Measurements from ENCODE around the gene MISP. TPM values are rescaled to one million over a fixed set of nuclear protein-coding genes. Genes with fewer than 3 reads are reported as not detected.

The MISP gene
- total and polyA plus RNA-seq, 2 experiments from 2014 or later = 0.27 to 0.28 TPM

DNA sequence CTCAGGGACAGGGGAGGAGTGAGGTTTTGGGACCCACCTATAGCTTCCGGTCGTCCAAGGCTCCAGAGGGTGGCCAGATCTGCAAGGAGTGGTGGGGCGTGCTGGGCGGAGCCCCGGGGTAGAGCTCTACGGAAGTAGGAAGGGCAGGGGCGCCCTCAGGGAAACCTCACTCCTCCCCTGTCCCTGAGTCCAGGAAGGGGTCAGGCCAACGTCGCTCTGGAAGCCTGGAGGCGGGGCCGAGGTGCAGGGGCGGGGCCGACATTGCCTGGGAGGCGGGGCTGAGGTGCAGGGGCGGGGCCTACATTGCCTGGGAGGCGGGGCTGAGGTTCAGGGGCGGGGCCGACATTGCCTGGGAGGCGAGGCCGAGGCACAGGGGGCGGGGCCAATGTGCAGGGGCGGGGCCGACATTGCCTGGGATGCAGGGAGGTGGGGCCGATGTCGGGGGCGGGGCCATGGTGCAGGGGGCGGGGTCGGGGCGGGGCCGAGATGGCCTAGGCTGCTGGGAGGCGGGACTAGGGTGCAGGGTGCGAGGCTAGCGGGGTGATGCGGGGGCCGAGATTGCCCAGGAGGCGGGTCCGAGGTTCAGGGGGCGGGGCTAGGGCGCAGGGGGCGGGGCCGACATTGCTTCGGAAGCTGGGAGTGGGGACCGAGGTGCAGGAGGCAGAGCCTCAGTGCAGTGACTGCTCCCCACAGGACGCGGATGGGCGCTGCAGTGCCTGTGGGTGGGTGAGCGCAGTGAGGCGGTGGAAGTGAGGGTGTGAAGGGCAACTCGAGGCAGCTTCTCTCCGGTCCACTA is 47.1 kb upstream of the MISP start:
- Histone ChIP-seq H3K4me3 (peak overlapping the region; percentile 52), H3K4me2 (peak overlapping the region; percentile 83), H3K27ac (ENCODE audit: low read depth) (no peak overlapping the region), H3K79me2 (replicated peaks; ENCODE audit: insufficient read depth) (no peaks in the 10 kb centered on the region), H3K36me3 (ENCODE audit: insufficient read depth) (no peaks in the 10 kb centered on the region), H3K9me2 (ENCODE audit: insufficient read depth) (no peaks in the 10 kb centered on the region), H2AFZ (peak overlapping the region; percentile 76), H3F3A (replicated peaks; ENCODE audit: low read depth) (0 out of 2 replicates have a peak, but pooled peaks cover 6% of the 10 kb centered on the region), H3K27me3 (ENCODE audit: insufficient read depth) (no peaks in the 10 kb centered on the region), H4K20me1 (replicated peaks; ENCODE audit: insufficient read depth) (no peaks in the 10 kb centered on the region), H3K4me1 (ENCODE audit: insufficient read depth) (no peaks in the 10 kb centered on the region; the same call in 1 of the 2 replicates)
- ATAC-seq = peak; percentile 95
- peaks cover 4% of the 10 kb centered on the region; the same call in 1 of the 3 replicates for H3K36me3 Mint-ChIP-seq (ENCODE audit: low read depth)
- peaks cover 6% of the 10 kb centered on the region; the same call in 2 of the 3 replicates for H3K4me1 Mint-ChIP-seq
- H3K9me3 Mint-ChIP-seq = peaks cover 12% of the 10 kb centered on the region; the same call in 2 of the 3 replicates
- peaks cover 12% of the 10 kb centered on the region for H3K27me3 Mint-ChIP-seq (ENCODE audit: insufficient read depth, low read depth, poor library complexity)
- H3K4me3 Mint-ChIP-seq = peak overlapping the region; percentile 62
- H3K27ac Mint-ChIP-seq = peak overlapping the region; percentile 89; the same call in 1 of the 2 replicates
- peak; percentile 96 for DNase-seq (ENCODE audit: low spot score)
- TF ChIP-seq, protein P1, sequence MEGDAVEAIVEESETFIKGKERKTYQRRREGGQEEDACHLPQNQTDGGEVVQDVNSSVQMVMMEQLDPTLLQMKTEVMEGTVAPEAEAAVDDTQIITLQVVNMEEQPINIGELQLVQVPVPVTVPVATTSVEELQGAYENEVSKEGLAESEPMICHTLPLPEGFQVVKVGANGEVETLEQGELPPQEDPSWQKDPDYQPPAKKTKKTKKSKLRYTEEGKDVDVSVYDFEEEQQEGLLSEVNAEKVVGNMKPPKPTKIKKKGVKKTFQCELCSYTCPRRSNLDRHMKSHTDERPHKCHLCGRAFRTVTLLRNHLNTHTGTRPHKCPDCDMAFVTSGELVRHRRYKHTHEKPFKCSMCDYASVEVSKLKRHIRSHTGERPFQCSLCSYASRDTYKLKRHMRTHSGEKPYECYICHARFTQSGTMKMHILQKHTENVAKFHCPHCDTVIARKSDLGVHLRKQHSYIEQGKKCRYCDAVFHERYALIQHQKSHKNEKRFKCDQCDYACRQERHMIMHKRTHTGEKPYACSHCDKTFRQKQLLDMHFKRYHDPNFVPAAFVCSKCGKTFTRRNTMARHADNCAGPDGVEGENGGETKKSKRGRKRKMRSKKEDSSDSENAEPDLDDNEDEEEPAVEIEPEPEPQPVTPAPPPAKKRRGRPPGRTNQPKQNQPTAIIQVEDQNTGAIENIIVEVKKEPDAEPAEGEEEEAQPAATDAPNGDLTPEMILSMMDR (conservative IDR thresholded peaks at IDR 0.05; ENCODE audit: low read depth in 2 of 2) = peak in 1 of 2 experiments; percentile 9; a peak in 1 of 4 replicates
- no peak for TF ChIP-seq CREB1 (CRISPR knock-in tag; IDR thresholded peaks at IDR 0.05; ENCODE audit: low read depth)
- peak; percentile 21 for TF ChIP-seq STAT1 (IDR thresholded peaks at IDR 0.05; ENCODE audit: unreplicated experiment)
- no peak for TF ChIP-seq JUNB (IDR thresholded peaks at IDR 0.05; ENCODE audit: unreplicated experiment)
- TF ChIP-seq, protein P2, sequence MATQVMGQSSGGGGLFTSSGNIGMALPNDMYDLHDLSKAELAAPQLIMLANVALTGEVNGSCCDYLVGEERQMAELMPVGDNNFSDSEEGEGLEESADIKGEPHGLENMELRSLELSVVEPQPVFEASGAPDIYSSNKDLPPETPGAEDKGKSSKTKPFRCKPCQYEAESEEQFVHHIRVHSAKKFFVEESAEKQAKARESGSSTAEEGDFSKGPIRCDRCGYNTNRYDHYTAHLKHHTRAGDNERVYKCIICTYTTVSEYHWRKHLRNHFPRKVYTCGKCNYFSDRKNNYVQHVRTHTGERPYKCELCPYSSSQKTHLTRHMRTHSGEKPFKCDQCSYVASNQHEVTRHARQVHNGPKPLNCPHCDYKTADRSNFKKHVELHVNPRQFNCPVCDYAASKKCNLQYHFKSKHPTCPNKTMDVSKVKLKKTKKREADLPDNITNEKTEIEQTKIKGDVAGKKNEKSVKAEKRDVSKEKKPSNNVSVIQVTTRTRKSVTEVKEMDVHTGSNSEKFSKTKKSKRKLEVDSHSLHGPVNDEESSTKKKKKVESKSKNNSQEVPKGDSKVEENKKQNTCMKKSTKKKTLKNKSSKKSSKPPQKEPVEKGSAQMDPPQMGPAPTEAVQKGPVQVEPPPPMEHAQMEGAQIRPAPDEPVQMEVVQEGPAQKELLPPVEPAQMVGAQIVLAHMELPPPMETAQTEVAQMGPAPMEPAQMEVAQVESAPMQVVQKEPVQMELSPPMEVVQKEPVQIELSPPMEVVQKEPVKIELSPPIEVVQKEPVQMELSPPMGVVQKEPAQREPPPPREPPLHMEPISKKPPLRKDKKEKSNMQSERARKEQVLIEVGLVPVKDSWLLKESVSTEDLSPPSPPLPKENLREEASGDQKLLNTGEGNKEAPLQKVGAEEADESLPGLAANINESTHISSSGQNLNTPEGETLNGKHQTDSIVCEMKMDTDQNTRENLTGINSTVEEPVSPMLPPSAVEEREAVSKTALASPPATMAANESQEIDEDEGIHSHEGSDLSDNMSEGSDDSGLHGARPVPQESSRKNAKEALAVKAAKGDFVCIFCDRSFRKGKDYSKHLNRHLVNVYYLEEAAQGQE (IDR thresholded peaks at IDR 0.05; ENCODE audit: unreplicated experiment) = no peak
- peak; percentile 84 for TF ChIP-seq POLR2AphosphoS5 (IDR thresholded peaks at IDR 0.05; ENCODE audit: low read depth)

DNA sequence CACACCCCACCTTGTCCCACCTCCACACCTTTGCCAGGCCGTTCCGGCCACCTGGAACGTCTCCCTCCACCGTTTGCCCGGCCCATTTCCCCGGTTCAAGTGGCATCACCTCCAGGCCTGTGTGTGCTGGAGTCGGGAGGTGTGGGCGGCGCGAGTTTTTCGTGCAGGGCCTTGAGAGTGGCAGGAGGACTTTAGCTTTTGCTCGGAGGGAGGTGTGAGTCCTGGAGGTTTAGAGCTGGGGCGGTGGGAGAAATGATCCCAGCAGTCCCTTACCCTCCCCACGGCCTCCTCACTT is 46.5 kb upstream of the MISP start:
- H3K4me3 ChIP-seq = peak overlapping the region; percentile 52
- H3K36me3 ChIP-seq (ENCODE audit: insufficient read depth) = no peaks in the 10 kb centered on the region
- H3F3A ChIP-seq (replicated peaks; ENCODE audit: low read depth) = 0 out of 2 replicates have a peak, but pooled peaks cover 6% of the 10 kb centered on the region
- Mint-ChIP-seq H3K4me1 (peaks cover 6% of the 10 kb centered on the region; the same call in 2 of the 3 replicates), H3K36me3 (ENCODE audit: low read depth) (peaks cover 4% of the 10 kb centered on the region; the same call in 1 of the 3 replicates), H3K27ac (no peak overlapping the region), H3K9me3 (peaks cover 12% of the 10 kb centered on the region; the same call in 2 of the 3 replicates), H3K27me3 (ENCODE audit: insufficient read depth, low read depth, poor library complexity) (peaks cover 12% of the 10 kb centered on the region), H3K4me3 (peak overlapping the region; percentile 62; the same call in 2 of the 3 replicates)
- ATAC-seq = peak; percentile 23
- peak overlapping the region; percentile 76; the same call in 1 of the 2 replicates for H2AFZ ChIP-seq
- no peak for DNase-seq (ENCODE audit: low spot score)
- H4K20me1 ChIP-seq (replicated peaks; ENCODE audit: insufficient read depth) = no peaks in the 10 kb centered on the region
- H3K4me2 ChIP-seq = peak overlapping the region; percentile 83
- H3K79me2 ChIP-seq (replicated peaks; ENCODE audit: insufficient read depth) = no peaks in the 10 kb centered on the region
- H3K27ac ChIP-seq (ENCODE audit: low read depth) = no peak overlapping the region
- peaks cover under 1% of the 10 kb centered on the region; the same call in 1 of the 2 replicates for H3K27me3 ChIP-seq (ENCODE audit: insufficient read depth)
- no peak for TF ChIP-seq POLR2AphosphoS5 (IDR thresholded peaks at IDR 0.05; ENCODE audit: low read depth)
- TF ChIP-seq, protein P3, sequence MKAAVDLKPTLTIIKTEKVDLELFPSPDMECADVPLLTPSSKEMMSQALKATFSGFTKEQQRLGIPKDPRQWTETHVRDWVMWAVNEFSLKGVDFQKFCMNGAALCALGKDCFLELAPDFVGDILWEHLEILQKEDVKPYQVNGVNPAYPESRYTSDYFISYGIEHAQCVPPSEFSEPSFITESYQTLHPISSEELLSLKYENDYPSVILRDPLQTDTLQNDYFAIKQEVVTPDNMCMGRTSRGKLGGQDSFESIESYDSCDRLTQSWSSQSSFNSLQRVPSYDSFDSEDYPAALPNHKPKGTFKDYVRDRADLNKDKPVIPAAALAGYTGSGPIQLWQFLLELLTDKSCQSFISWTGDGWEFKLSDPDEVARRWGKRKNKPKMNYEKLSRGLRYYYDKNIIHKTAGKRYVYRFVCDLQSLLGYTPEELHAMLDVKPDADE (IDR thresholded peaks at IDR 0.05) = no peak
- no peak for TF ChIP-seq EZH2phosphoT487 (IDR thresholded peaks at IDR 0.05; ENCODE audit: unreplicated experiment)
- no peak for TF ChIP-seq NANOG (IDR thresholded peaks at IDR 0.05; ENCODE audit: borderline replicate concordance)
- no peak for TF ChIP-seq EZH2 (IDR thresholded peaks at IDR 0.05; ENCODE audit: low read depth, unreplicated experiment)
- TF ChIP-seq JUNB (IDR thresholded peaks at IDR 0.05; ENCODE audit: unreplicated experiment) = no peak
- TF ChIP-seq CREB1 (CRISPR knock-in tag; IDR thresholded peaks at IDR 0.05; ENCODE audit: low read depth) = no peak
- TF ChIP-seq, protein P2 (IDR thresholded peaks at IDR 0.05; ENCODE audit: unreplicated experiment) = no peak
- no peak for TF ChIP-seq STAT1 (IDR thresholded peaks at IDR 0.05; ENCODE audit: unreplicated experiment)
- no peaks in the 10 kb centered on the region; the same call in 1 of the 2 replicates for H3K4me1 ChIP-seq (ENCODE audit: insufficient read depth)
- no peaks in the 10 kb centered on the region for H3K9me2 ChIP-seq (ENCODE audit: insufficient read depth)
